Glomerular visceral epithelial cell (primary cell): ENCODE results near the gene WDR18.
"Not testable (repeated sequence)": the region's sequence is repeated elsewhere in the genome, so short reads cannot be mapped to it uniquely, and the experiment has no call there.

Experiments
- DNase-seq: peaks from one replicate; pipeline ENCODE4 v3.0.0-alpha.2; 2016; ENCODE audit errors: extremely low spot score

The WDR18 gene

DNA sequence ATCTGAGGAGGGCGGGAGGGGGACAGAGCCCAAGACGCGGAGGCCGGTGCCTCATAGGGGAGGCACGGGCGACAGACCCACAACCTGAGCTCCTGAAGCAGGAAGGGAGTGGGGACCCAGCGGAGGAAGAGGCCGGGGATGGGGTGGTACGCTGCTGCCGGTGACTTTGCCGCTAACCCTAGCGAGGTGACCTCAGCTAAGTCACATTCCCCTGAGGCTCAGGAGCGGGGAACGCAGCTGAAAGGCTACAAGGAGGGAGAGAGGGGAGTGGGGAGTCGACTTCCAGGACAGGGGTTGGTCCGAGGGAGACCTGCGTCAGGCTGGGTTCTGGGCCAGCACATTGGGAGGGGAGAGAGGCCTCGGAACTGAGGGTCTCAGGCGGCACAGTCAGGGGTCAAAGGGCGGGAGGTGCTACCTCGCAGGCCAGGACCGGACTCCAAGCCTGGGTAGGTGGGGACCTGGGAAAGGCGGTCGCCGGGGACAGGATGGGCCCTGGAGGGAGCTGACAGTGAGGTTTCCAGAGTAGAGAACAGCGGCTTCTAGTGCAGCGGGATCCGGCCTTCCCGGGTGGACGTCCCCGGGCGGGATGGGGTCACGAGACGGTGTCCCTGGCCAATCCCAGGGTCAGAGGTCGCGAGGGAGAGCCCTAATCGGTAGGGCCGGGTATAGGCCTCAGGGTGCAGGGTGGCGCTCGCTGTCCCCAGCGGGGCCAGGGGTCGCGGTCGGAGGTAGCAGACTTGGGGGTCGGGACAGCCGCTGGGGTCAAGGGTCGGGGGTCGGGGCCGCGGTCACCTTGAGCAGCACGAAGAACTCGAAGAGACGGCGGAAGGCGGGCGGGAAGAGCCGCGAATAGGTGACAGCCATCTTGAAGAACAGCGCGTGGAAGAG, 36.1 kb downstream of the WDR18 start:
- DNase-seq: no peak

DNA sequence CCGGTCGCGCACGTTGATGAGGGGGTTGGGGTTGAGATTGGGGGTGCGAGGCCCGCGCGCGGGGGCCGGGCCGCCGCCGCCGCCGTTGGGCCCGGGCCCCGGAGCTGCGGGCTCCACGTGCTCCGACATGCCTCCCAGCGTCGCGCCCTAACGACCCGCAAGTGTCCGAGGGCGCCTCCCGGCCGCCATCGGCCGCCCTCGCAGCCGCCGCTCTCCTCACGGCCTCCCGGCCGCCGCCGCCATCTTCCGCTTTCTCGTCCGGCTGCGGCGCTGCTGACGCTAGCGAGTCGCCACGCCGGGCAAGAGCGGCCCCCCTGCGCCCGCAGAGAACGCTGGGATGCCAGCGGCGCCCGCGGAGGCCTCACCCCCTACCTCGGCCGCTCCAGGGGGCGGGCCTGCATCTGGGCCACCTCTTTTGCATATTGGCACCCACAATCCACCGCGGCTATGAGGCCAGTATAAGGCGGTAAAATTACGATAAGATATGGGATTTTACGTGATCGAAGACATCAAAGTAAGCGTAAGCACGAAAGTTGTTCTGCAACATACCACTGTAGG, 36.8 kb downstream of the WDR18 start, which contains the start of gene TMEM259:
TMEM259 (minus strand) TSS at position 256 of the 558 bp plus-strand sequence; CDS start at position 129, 127 bp downstream.
- peak; percentile 98 for DNase-seq

DNA sequence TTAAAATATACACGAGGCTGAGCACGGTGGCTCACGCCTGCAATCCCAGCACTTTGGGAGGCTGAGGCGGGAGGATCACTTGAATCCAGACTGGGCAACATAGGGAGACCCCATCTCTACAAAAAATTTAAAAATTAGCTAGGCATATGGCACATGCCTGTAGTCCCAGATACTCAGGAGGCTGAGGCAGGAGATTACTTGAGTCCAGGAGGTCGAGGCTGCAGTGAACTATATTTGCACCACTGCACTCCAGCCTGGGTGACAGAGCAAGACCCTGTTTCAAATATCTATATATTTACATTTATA, 39.7 kb downstream of the WDR18 start:
- not testable (repeated sequence) for DNase-seq

DNA sequence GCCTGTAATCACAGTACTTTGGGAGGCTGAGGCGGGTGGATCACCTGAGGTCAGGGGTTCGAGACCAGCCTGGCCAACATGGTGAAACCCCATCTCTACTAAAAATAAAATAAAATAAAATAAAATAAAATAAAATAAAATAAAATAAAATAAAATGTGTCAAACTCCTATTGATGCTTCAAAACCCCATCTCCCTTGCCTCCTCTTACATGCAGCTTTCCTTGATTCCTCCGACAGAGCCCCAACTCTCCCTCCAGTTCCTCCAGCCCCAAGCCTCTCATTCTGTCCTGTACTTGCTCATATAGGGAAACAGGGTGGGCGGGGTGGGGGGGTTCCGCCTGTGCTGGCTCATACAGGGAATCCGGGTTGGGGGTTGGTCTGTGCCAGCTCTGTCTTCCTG, 40.9 kb downstream of the WDR18 start:
- DNase-seq: not testable (repeated sequence)

DNA sequence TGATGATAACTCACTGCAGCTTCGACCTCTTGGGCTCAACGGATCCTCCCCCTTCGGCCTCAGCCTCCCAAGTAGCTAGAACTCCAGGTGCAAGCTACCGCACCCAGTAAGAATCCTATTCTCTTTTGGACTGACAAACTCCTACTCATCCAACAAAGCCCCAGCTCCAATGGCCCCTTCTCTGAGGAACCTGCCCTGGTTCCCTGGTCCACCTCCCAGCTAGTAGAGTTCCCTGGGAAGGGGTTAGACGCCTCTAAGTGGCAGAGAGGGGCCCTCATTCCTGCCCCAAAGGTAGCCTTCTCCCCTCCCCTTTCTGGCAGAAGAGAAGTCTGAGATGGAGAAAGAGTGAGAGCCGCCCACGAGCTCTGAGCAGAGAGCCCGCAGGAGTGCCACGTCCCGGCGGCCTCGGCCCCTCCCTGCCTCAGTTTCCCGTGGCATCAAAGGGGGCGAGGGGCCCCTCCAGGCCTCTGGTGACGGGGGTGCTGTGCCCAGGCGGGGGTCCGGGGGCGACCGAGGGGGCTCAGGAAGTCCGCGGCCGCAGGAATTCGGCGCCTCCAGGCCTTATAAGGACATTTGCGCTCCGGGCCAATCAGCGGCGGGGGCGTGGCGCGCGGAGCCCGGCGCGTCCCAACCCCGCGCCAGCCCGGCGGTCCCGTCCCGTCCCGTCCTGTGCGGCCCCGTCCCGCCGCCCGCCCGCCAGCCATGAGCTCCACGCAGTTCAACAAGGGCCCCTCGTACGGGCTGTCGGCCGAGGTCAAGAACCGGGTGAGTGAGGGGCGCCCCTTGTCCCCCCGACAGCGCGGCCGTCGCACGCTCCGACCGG, 42.0 kb downstream of the WDR18 start, which contains the start of gene CNN2:
CNN2 (plus strand) TSS at position 649 of the 823 bp plus-strand sequence; CDS start at position 703, 54 bp downstream.
- DNase-seq: peak; percentile 80

DNA sequence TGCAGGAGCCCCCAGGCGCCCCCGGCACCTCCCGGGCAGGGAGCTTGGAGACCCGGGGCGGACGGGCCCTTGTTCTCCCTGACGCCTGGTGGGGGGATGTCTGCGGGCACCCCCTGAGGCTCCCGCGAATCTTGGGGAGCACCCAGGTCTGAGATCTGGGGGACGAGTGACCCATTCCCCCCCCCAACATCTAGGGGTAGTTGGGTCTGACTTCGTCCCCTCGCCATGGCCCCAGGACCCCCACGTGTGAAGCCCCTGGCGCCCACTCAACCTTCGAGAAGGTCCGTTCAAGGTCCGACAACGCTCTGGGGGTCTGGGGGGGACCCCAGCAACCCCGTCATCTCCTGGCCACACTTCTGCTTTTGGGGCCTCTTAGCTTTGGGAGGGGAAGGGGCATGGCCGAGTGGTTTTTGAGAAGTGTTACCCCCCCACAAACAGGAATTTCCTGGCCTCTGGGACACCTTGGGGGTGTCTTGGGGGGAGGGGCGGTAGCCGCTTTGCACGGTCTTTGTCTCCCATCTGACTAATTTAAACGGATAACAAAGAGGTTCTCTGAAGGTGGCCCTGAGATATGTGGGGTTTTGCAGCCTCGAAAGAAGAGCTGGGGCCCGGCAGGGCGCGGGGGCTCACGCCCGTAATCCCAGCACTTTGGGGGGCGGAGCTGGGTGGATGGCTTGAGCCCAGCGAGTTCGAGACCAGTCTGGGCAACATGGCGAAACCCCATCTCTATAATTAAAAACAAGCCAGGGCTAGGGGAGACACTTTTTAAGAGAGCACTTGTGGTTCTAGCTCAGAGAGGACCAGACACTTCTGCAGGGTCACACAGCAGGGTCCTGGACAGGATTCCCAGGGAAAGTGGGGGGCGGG, 42.9 kb downstream of the WDR18 start:
- peak; percentile 42 for DNase-seq

DNA sequence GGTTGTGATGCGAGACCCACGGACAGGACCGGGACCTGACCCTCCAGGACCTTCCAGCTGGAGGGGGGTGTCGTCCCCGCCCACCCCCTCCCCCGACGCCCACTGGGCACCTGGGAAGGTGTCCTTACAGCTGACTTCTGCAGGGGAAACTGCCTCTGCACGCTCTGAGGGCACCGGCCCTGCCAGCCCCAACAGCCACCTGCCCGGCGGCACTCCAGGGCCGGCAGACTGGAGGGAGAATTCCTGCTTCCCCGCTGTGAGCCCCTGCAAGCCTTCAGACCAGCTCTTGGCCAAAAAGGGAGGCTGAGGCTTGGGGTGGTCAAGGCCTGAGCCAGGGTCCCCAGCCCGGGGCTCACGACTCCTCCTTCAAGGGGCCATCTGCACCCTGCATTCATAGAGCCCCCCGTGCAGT, 43.5 kb downstream of the WDR18 start:
- no peak for DNase-seq

DNA sequence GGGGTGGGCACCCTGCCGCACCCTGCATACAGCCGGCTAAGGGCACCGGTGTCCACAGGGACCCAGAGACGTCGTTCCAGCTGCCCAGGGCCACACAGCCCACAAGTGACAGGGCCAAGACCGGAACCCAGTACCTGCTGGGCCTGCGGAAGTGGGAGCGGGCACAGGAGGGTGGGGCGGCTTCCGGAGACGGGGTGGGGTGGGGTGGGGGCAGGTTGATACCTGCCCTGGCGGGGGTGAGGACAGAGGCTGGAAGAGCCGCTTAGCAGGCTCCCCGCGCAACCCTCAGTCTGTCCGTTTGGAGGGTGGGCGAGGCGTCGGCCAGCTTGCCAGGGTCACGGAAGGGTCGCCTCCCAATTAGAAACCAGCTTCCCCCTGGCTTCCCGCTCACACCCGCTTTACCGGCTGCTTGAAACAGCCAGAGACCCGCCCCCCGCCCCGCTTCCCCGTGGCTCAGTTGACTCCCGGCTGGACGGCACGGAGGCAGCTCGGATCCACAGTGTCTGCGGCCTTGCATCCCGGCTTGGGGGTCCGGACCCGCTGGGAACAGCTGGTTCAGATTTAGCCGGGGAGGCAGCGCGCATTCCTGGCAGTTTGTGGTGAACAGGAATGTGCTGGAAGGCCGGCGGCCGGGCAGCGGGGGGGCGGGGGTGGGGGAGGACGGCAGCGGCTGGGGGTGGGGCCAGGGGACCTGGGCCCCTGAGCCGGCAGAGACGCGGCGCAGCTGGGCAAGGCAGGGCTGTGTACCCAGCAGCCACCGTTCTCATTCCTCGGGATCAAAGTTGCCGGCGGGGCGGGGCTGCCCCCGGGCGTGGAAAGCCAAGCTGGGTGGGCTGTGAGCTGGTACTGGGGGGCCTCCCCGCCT, 44.1 kb downstream of the WDR18 start:
- DNase-seq: peak; percentile 97

DNA sequence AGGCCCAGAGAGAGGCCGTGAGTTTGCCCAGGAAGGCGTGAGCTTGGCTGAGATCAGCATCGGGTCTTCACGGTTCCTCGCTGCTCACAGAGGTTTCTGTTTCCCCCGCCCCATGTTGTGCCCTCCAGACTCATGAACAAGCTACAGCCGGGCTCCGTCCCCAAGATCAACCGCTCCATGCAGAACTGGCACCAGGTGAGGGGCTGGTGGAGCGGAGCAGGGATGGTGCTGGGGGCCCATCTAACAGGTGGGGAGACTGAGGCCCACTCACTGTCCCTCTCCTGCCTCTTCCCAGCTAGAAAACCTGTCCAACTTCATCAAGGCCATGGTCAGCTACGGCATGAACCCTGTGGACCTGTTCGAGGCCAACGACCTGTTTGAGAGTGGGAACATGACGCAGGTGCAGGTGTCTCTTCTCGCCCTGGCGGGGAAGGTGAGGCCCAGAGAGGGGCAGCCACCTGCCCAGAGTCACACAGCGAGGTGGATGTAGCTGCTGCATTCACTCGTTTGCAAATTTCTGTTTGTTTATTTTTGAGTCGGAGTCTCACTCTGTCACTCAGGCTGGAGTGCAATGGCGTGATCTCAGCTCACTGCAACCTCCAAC, 48.2 kb downstream of the WDR18 start:
- DNase-seq: no peak

DNA sequence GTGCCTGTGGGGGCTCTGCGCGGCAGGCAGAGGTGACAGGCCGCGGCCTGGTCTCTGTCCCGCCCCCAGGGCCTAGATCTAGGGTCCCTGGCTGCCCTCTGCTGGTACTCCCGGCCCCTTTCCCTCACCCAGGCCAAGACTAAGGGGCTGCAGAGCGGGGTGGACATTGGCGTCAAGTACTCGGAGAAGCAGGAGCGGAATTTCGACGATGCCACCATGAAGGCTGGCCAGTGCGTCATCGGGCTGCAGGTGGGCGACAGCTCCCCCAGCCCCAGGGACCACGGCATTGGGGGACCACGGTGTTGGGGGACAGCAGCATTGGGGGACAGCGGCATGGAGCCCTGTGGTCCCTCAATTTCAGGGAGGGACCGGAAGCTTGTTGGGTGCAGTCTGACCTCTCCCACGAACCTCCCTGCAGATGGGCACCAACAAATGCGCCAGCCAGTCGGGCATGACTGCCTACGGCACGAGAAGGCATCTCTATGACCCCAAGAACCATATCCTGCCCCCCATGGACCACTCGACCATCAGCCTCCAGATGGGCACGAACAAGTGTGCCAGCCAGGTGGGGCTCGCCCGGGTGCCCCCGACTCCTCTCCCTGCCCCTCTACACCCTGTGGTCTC, 52.0 kb downstream of the WDR18 start:
- DNase-seq: no peak

DNA sequence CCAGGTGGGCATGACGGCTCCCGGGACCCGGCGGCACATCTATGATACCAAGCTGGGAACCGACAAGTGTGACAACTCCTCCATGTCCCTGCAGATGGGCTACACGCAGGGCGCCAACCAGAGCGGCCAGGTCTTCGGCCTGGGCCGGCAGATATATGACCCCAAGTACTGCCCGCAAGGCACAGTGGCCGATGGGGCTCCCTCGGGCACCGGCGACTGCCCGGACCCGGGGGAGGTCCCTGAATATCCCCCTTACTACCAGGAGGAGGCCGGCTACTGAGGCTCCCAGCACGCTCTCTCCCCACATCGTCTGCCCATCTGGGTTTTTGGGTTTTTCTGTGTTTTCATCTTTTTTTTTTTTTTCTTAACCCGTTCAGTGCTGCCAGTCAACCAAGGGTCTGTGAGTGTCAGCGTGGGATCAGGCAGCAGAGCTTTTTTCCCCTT, 53.5 kb downstream of the WDR18 start:
- DNase-seq: no peak

DNA sequence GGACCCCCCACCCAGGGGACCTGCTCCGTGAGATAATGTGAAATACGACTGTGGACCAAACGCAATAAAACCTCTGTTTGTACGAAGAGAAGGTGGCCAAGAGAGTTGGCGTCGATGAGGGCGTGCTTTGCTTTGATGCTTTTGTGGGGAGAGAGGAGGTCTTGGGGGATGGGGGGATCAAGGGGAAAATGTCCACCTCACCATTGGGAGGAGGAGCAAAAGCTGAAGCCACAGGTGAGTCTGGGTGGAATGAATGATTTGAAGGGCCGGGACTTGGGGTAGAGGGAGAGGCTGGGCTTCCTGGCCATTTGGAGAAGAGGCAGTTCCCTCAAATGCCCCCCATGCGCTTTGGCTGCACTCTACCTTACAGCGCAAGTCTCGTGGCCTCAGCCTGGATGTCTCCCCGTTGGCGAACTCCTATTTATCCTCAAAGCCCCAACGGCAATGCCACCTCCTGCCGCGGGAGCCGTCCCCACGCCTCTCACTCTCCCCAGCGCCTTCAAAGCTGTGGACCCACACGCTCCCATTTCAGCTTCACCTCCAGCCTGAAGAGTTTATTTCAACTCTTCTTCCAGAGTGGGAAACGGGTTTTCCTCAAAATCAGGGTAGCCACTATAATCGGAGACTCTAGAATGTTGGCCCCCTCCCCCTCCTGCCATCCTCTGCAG, 55.0 kb downstream of the WDR18 start:
- DNase-seq: no peak

DNA sequence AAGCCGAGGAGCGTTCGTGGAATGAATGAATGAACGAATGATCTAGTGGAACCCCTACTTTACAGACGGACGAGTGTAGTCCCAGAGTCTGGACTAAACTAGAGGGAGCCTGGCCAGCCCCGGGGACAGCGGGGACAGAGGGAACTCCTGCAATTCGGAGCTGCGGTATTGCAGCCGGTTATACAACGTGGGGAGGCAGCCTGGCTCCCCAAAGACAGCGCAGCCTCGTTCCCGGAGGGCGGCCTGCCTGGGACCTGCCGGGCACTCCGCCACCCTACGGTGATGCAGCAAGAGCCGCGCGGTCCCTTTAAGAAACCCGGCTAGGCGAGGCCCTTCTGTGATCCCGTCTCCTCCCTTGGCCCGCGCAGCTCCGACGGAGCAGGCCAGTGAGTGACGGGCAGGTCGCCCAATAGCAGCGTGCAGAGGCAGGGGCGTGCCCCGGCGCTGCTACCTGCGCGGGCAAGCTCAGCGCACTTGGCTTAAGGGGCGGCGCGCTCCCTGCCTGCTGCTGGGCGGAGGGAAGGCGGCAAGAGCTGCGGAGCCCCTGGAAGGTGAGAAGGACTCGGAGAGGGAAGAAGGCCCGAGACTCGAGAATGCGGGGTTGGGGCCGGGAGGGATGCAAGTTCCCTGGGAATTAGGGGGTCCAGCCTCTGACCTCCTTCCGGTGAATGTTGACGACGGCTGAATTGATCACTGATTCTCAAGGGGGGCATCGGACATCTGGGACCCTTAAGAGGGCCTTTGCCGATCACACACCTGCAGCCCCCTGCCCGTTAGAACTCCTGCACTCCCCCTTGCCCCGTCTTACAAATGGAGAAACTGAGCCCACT, 55.7 kb downstream of the WDR18 start, which contains the start of gene ABCA7:
ABCA7 (plus strand) TSS at position 462 of the 830 bp plus-strand sequence. CDS start 1,255 bp downstream, outside the sequence.
- DNase-seq: peak; percentile 99

DNA sequence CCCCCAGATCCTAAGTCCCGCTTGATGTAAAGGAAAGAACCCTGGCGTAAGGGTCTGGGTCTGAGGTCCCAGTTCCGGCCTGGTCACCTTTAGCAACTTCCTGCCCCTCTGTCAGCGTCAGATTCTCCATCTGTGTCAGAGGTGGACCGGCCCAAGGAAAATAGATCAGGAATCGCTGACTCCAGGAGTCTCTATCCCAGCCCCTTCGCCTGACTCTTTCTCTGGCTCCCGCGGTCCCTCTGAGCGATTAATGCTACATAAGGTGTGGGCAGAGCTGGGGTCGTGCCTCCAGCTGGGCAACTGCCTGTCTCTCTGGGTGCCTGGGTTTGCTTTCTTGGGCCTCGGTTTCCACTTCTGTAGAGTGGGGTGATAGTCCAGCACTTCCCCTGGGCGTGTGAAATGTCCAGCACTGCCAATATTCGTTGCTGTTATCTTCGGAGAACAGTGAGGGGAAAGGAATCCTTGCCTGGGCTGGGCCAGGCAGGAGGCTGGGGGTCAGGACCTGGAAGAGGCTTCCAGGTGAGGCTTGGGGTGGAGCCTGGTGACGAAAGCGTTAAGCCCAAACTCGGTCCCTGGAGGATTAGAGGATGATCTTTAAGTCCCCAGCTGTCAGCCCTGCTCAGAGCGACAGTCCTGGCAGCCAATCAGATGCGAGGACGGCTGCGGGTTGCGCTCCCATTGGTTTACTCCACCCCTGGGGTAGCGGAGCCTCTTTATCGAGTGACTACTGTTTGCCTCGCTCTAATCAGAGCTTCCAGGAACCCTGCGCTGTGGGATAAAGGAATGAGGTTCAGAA, 56.5 kb downstream of the WDR18 start:
- peak; percentile 89 for DNase-seq

DNA sequence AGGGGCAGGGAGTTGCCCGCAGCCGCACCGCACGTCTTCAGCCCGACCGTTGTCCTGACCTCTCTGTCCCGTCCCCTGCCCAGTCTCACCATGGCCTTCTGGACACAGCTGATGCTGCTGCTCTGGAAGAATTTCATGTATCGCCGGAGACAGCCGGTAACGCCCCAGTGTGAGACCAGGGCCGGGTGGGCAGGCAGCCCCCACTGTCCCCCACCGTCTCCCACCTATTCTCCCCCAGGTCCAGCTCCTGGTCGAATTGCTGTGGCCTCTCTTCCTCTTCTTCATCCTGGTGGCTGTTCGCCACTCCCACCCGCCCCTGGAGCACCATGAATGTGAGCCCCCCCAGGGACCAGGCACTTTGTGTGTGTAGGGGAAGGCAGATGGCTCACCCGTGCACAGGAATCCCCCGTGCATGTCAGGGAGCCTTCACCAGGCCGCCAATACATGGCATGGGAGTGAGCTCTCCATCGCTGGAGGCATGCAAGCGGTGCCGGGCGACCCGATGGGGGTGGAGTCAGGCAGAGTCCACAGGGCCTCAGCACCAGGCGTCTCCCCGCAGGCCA, 57.2 kb downstream of the WDR18 start:
- no peak for DNase-seq

DNA sequence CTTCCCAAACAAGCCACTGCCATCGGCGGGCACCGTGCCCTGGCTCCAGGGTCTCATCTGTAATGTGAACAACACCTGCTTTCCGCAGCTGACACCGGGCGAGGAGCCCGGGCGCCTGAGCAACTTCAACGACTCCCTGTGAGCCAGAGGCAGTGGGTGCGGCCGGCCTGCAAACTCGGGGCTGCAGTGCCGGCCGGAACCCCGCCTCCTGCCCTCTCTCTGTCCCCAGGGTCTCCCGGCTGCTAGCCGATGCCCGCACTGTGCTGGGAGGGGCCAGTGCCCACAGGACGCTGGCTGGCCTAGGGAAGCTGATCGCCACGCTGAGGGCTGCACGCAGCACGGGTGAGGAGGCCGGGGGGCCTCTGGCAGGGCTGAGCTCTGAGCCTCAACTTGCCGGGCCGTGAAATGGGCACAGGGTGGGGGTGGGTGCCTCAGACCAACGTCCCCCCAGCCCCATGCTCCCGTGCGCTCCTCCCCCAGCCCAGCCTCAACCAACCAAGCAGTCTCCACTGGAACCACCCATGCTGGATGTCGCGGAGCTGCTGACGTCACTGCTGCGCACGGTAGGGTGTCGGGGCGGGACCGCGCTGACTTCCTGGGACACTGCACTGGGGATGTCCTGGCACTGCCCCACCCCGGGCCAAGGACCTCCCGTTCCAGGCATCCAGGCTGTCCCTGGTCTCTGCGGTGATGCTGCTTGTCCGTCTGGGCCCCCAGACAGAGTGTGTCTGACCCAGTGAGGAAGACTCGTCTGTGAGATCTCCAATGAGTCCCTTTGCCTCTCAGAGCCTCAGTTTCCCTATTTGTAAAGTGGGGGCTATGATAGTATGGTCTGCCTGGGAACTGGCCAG, 57.9 kb downstream of the WDR18 start:
- no peak for DNase-seq
